SK-N-SH treated with all-trans-retinoic acid at 6 μM for 48 hours (cell line): ENCODE data around the gene FZD1.

Experiments used
- BACH2 ChIP-seq: fragments of 250-450 bp; sonication (Bioruptor Pico); IDR thresholded peaks from 2 replicates; pipeline ENCODE4 v1.9.0; 2021; ENCODE audit warnings: mild to moderate bottlenecking, borderline replicate concordance
- CSDC2 ChIP-seq: fragments of 250-450 bp; sonication (Bioruptor Pico); IDR thresholded peaks from 2 replicates; pipeline ENCODE4 v1.5.0; 2020; ENCODE audit warnings: mild to moderate bottlenecking, moderate library complexity
- ISL1 ChIP-seq: fragments of 250-450 bp; sonication (Bioruptor Pico); IDR thresholded peaks from 2 replicates; pipeline ENCODE4 v2.1.2; 2022; ENCODE audit warnings: mild to moderate bottlenecking, moderate library complexity
- TCF4 ChIP-seq: fragments of 250-450 bp; sonication (Bioruptor Pico); IDR thresholded peaks from 2 replicates; pipeline ENCODE4 v1.8.0; 2021; ENCODE audit warnings: mild to moderate bottlenecking, moderate library complexity, borderline replicate concordance
- TSHZ2 ChIP-seq: fragments of 250-450 bp; sonication (Bioruptor Pico); IDR thresholded peaks from 2 replicates; pipeline ENCODE4 v1.5.0; 2020; ENCODE audit warnings: mild to moderate bottlenecking, moderate library complexity
- ZFP3 ChIP-seq: fragments of 250-450 bp; sonication (Bioruptor Pico); IDR thresholded peaks from 2 replicates; pipeline ENCODE4 v1.5.0; 2020; ENCODE audit warnings: mild to moderate bottlenecking, moderate library complexity
- ZNF70 ChIP-seq: fragments of 450-650 bp; formaldehyde crosslinking; IDR thresholded peaks from 2 replicates; pipeline ENCODE4 v1.5.0; 2020; ENCODE audit warnings: mild to moderate bottlenecking, moderate library complexity
- TF ChIP-seq, protein P1 (sequence below): fragments of 250-450 bp; sonication (Bioruptor Pico); IDR thresholded peaks from 2 replicates; pipeline ENCODE4 v1.8.0; 2020; ENCODE audit warnings: mild to moderate bottlenecking, moderate library complexity, borderline replicate concordance

DNA sequence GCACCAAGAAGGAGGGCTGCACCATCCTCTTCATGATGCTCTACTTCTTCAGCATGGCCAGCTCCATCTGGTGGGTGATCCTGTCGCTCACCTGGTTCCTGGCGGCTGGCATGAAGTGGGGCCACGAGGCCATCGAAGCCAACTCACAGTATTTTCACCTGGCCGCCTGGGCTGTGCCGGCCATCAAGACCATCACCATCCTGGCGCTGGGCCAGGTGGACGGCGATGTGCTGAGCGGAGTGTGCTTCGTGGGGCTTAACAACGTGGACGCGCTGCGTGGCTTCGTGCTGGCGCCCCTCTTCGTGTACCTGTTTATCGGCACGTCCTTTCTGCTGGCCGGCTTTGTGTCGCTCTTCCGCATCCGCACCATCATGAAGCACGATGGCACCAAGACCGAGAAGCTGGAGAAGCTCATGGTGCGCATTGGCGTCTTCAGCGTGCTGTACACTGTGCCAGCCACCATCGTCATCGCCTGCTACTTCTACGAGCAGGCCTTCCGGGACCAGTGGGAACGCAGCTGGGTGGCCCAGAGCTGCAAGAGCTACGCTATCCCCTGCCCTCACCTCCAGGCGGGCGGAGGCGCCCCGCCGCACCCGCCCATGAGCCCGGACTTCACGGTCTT, 1.9 kb downstream of the FZD1 start:
- TF ChIP-seq, protein P1, sequence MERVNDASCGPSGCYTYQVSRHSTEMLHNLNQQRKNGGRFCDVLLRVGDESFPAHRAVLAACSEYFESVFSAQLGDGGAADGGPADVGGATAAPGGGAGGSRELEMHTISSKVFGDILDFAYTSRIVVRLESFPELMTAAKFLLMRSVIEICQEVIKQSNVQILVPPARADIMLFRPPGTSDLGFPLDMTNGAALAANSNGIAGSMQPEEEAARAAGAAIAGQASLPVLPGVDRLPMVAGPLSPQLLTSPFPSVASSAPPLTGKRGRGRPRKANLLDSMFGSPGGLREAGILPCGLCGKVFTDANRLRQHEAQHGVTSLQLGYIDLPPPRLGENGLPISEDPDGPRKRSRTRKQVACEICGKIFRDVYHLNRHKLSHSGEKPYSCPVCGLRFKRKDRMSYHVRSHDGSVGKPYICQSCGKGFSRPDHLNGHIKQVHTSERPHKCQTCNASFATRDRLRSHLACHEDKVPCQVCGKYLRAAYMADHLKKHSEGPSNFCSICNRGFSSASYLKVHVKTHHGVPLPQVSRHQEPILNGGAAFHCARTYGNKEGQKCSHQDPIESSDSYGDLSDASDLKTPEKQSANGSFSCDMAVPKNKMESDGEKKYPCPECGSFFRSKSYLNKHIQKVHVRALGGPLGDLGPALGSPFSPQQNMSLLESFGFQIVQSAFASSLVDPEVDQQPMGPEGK (CRISPR knock-in tag): no peak
- no peak for TF ChIP-seq TCF4 (CRISPR knock-in tag)
- no peak for TF ChIP-seq CSDC2 (CRISPR knock-in tag)
- TF ChIP-seq BACH2: no peak
- no peak for TF ChIP-seq ZFP3 (CRISPR knock-in tag)
- TF ChIP-seq ISL1 (CRISPR knock-in tag): no peak
- TF ChIP-seq TSHZ2 (CRISPR knock-in tag): no peak
- TF ChIP-seq ZNF70 (CRISPR knock-in tag): no peak
